NCI-H1694 (cell line): ENCODE data around the gene PPIAL4G.
"Not testable (repeated sequence)": the region's sequence is repeated elsewhere in the genome, so short reads cannot be mapped to it uniquely, and the experiment has no call there.

ENCODE experiments used
- DNase-seq: peaks from one replicate; lab custom pipeline; 2025; lab: John Stamatoyannopoulos, UW

The PPIAL4G gene

DNA sequence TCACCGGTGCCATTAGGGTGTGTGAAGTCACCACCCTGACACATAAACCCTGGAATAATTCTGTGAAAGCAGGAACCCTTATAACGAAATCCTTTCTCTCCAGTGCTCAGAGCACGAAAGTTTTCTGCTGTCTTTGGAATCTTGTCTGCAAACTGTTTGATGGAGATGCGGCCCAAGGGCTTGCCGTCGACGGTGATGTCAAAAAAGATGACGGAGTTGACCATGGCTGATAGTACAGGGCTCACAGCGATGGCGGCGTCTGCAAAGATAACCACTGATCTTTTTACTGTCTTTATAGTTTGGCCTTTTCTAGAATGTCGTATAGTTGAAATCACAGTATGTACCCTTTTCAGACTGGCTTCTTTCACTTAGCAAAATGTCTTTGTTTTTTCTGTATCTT is at the start of gene PPIAL4G:
Gene PPIAL4G, minus strand, starts transcription at position 274 of the 400 bp plus-strand sequence. Its CDS starts 50 bp downstream, at position 224.
- not testable (repeated sequence) for DNase-seq

DNA sequence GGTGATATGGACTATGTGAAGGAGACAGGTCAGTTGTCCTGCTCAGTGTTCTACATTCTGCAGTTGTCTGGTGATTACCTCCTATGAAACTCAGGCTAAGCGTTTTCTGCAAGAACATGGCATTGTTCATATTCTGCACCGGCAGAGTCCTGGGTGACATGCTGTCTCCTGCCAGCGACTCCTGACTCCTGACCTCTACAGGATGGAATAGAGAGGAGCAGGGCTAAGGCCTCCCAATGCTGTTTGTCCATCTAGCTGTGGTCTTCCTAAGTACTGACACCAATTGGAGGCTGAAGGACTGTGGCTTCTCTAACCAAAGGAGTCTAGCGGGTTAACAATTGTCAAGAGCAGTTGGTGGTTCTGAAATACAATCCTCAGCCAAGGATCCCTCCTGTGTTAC is 49.1 kb upstream of the PPIAL4G start:
- not testable (repeated sequence) for DNase-seq

DNA sequence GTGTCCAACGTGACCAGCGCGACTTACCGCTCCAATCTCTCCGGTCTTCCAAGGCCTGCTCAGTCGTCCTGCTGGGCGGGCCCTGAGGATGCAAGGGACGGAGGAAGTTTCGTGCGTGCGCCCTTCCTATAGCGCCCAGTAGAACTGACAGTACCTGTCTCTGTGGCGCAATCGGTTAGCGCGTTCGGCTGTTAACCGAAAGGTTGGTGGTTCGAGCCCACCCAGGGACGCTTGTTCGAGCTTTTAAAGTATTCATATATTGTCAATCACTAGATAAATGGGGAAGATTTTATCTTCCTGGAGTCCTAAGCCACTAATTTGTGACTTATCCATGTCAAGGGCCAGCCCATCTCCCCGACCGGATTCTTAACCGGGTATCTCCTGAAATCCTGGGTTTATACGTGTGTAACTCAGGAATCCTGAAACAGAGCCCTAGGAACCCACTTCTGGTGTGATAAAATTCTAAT is 46.0 kb upstream of the PPIAL4G start:
- DNase-seq: not testable (repeated sequence)

DNA sequence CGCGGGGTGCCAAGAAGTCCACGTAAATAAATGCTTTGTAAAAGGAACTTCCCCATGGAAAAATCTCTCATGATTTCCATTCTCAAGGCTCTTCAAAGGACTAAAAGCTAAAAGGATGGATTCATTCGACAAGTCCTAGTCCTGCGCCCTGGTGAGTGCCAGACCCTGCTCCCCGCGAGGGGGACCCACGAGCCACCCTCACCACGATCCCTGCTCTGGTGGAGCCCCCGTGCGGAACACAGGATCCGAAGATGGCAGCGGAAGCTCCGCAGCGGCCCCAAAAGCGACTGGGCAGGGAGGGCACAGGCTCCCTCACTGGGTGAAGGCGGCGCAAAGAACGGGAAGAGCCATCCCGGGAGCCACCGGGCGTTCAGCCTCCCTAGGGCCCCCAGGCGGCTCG is 45.5 kb upstream of the PPIAL4G start:
- not testable (repeated sequence) for DNase-seq

DNA sequence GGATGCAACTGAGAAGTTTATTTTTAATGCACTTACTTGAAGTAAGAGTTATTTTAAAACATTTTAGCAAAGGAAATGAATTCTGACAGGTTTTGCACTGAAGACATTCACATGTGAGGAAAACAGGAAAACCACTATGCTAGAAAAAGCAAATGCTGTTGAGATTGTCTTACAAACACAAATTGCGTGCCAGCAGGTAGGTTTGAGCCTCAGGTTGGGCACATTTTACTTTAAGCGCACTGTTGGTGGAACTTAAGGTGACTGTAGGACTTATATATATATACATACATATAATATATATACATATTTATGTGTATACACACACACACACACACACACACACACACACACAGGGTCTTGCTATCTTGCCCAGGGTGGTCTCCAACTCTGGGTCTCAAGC is 43.5 kb upstream of the PPIAL4G start:
- DNase-seq: not testable (repeated sequence)

DNA sequence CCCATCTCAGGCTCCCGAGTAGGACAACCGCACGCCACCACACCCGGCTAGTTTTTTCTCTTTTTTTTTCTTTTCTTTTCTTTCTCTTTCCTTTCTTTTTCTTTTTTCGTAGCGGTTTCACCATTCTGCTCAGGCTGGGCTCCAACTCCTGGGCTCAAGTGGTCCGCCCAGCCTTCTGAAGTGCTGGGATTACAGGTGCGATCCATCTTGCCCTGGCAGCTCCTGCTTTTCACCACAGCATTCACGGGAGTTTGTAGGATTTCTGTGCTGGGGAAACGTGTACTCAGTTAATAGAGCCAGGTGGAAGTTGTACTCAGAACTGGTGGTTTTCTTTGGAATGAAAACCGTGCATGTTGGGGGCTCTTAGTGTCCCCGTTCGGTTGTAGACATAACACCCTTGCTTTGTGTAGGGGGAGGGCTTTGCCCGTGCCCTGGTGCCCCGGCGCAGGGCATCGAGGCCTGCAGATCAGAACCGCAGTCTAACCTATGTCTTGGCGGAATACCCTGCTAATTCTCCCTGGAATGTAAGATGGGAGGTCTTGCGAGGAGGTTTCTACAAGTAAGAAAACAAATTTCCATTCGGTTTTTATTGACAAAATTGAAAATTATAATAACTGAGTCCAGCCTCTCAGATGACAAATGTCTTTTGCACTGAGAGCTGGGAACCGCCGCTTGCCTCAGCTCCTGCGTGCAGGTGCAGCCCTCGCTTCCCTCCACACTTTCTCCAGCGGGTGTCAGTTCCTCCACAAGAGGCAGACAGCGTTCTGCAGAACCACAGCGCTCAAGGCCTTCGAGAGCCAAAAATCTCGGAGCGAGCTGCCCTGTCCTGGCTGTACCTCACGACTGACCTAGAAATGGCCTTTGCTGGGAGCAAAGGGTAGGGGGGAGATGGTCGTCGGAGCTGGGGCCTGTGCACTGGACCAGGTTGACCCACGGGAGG is 40.4 kb upstream of the PPIAL4G start:
- not testable (repeated sequence) for DNase-seq

DNA sequence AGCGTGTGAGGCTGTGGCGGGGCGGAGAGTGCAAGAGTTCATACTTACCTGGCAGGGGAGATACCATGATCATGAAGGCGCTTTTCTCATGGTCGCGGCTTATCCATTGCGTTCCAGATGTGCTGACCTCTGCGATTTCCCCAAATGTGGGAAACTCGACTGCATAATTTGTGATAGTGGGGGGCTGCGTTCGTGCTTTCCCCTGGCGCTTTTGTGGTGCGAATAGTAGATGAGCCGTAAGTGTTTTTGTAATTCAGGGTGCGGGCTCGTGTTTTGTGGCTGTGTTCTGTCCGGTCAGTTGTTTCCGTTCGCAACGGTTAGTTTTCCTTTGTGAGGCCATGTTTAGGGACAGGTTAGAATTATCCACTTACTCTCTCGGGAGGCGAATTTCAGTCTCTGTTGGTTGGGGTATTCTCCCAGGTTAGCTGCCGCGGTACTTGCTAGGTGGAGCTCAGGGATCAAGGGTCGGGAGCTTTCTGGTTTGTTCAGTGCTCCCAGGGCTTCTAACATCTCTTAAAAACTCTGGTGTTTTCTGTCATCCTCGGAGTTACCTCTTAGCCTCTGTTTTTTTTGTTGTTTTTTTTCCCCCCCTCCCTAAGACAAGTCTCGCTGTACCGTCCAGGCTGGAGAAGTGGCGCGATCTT is 39.6 kb upstream of the PPIAL4G start:
- not testable (repeated sequence) for DNase-seq

DNA sequence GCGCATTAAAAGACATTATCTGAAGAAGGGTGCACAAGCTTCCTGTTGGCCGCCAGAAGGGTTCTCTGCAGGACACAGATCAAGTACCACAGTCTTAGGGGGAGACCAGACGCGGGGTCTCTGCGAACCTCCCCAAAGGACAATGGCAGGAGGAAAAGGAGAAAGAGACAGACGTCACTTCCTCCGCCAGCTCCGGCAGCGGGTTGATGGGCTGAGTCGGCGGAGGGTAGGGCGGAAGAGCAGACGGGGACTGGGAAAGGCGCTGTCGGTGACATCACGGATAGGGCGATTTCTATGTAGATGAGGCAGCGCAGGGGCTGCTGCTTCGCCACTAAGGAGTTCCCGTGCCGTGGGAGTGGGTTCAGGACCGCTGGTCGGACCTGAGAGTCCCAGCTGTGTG is 39.0 kb upstream of the PPIAL4G start:
- not testable (repeated sequence) for DNase-seq

DNA sequence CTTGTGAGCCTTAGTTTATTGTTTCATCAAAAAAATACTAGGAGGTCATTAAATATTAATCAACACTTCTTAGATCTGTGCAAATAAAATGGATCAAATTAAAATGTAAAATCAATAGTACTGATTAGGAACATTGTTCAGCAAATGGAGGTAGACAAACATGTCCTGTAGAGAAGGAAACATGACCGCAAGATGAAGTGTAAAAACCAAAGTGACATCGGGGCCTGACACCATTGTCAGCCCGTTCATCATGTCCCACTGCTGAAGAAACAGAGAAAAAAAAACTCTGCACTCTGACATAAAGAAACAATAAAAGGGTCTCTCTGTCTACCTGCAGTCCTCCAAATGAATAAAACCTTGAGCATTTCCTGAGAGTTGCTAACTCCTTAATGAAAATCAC is 31.2 kb upstream of the PPIAL4G start:
- not testable (repeated sequence) for DNase-seq

DNA sequence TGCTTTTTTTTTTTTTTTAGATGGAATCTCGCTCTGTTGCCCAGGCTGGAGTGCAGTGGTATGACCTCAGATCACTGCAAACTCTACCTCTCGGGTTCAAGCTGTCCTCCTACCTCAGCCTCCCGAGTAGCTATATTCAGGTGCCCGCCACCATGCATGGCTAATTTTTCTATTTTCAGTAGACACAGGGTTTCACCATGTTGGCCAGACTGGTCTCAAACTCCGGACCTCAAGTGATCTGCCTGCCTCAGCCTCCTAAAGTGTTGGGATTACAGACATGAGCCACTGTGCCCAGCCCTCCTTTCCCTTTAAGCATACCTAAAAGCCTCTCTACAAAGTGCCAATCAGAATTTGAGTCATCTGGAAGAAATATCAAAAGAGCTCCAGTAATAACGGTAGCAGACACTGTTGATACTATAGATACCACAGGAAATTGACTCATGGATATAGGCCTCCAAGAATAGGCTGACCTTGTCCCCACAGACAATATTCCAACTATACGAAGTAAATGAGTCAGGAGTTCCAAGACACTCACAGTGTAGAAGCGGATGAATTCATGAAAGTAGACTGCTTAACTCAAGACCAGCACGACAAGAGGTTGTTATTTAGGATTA is 29.6 kb upstream of the PPIAL4G start:
- not testable (repeated sequence) for DNase-seq

DNA sequence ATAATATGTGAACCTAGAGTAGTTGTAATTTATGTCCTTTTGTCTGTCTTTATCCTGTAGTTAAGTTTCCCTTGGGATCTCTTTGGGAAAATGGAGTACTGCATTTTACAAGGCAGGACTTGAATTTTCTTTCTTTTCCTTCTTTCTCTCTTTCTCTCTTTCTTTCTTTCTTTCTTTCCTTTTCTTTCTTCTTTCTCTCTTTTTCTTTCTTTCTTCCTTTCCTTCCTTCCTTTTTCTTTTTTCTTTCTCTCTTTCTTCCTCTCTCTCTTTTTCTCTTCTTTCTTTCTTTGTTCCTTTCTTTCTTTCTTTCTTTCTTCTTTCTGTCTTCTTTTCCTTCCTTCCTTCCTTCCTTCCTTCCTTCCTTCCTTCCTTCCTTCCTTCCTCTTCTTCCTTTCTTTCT is 10.8 kb upstream of the PPIAL4G start:
- DNase-seq: not testable (repeated sequence)

DNA sequence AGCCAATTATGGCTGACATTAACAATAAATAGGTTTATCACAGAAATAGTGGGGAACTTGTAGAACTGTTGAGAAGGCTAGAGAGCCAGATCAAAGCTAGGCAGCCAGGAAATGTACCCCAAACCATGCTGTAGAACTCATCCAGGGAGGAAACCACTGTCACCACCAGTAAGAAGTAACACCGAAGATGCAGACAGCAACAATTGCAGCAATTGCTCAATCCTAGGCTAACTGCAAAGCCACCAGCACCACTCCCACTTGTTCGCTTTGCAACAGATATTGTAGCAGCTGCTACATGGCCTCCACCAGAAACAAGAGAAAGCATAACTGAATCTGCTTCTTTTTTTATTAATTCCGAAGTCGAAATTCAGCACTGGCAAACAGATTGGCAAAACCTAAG is 2.0 kb downstream of the PPIAL4G start:
- not testable (repeated sequence) for DNase-seq

DNA sequence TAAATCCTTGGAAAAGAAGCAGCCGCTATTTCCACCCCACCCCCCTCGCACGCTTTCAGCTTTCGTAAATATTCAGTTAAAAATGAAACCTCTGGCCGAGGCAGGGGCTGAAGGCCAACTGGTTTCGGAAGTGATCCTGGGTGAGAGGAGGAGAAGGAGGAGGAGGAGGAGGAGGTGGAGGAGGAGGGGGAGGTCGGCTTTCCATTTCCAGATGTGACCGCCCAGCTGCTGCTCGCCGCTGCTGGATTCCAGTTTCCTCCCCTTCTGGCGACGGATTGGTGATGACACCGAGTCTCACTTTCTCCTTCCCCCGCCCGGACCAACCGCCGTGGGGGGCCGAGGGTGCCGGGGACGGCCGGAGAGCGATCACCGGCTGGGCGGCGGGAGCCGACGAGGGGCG is 23.4 kb downstream of the PPIAL4G start:
- DNase-seq: not testable (repeated sequence)

DNA sequence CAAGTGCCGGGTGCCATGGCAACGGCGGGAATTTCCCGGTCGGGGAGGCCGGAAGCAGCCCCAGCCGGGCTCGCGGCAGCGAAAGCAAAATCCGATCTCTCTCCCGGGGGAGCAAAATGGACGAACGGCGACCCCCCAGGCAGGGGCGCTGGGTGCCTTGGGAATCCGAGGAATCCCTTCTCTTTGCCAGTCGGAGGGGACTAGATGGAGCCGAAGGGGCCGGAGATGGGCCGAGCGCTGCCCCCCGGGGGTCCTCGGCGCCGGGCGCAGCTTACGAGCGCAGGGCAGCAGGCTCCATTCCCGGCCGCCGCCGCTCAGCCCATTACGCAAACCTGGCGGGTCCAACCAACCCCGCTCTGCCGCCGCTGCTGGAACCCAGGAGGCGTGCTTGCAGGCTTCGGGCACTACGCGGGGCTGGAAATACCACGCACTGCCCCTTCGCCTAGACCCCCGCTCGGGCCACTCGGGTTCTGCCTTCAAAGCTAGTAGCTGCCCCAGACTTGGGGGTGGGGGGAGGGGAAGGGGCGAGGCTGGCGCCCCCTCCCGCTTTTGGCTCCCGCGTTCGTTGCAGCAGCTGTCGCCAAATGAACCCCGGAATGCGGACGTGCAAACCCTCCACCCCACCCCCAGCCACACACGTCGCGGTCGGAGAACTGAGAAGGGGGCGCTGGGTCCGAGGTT is 24.1 kb downstream of the PPIAL4G start:
- DNase-seq: not testable (repeated sequence)

DNA sequence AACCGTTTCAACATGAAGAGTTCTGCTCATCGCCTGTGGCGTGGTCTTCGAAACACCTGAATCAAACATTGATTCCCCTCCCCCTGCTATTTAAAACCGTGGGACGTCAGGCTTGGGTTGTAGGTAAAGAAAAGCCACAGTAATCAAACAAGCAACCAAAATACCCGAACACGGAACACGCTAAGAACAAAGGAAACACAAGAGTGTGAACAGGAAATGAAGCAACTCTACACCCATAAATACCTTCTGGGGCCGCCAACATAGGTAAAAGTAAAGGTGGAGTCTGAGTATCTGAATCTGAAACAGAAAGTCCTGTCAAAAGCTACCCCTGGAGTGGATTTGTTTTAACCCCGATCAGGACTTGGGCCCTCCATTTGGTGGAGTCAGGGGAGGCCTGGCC is 24.7 kb downstream of the PPIAL4G start:
- not testable (repeated sequence) for DNase-seq

DNA sequence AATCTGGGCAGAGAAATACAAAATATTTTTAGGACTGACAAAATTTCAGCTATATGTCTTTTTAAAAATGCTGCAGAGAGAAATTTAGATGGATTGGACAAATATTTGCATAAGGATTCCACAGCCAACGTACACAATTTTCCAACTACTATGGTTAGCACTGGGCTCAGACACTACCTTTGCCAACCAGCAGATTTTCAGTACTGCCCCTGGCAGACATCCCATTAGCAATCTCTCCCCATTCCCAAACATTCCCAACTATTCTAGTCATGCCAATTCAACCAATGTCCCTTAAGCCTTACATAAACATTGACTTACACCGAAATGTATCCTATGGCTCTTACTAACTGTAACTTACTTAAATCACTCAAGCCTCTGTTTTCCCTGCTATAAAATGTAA is 30.3 kb downstream of the PPIAL4G start:
- not testable (repeated sequence) for DNase-seq

DNA sequence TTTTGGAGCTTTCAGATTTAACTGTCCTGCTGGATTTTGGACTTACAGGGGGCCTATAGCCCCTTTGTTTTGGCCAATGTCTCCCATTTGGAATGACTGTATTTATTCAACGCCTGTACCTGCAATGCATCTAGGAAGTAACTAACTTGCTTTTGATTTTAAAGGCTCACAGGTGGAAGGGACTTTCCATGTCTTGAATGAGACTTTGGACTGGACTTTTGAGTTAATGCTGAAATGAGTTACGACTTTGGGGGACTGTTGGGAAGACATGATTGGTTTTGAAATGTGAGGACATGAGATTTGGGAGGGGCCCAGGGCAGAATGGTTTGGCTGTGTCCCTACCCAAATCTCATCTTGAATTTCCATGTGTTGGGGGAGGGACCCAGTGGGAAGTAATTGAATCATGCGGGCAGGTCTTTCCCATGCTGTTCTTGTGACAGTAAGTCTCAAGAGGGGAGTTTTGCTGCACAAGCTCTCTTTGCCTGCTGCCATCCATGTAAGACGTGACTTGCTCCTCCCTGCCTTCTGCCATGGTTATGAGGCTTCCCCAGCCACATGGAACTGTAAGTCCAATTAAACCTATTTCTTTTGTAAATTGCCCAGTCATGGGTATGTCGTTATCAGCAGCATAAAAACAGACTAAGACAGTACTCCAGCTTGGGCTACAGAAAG is 43.3 kb downstream of the PPIAL4G start:
- DNase-seq: not testable (repeated sequence)

DNA sequence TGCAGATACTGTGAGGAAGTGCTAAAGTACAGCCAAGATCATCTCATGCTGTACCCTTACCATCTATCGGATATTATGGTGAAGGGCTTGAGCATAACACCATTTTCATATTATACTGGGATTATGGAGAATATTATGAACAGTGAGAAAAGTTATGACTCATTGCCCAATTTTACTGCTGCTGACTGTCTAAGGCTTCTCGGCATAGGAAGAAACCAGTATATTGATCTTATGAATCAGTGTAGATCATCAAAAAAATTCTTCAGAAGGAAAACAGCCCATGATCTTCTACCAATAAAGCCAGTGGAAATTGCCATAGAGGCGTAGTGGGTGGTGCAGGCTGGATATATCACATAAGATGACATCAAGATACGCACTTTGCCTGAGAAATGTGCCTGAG is 47.7 kb downstream of the PPIAL4G start:
- no peak for DNase-seq

DNA sequence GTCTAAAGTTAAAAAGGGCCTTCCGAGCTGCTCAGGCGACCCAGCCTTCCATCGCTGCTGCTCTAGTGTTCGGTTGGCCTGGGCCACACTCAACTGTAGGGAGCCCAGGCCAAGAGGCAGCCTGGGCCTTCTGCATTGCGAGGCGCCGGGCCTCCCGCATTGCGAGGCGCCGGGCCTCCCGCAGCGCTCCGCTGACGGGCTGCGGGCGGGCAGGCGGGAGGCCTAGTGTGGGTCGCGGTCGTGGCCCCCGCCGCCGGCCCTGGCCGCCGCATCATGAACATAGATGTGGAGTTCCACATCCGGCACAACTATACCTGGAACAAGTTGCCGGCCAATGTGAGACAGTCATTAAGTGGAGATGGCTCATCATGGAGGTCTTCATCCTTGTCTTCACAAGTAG is 48.3 kb downstream of the PPIAL4G start:
- no peak for DNase-seq

DNA sequence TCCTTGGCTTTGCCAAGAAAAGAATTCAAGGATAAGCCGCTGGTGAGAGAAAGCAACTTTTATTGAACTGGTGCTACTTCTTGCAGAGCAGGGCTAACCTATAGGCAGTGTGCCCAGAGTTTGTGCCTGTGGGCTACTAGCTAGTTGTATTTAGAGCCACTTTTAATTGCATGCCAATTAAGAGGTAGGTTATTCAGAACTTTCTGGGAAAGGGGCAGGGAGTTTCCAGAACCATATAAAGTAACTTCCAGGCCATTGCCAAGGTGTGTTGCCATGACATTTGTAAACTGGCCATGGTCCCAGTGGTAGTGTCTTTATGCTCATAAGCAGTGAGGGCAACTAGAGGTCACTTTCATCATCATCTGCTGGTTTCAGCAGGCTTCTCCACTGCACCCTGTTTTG is 50.2 kb downstream of the PPIAL4G start:
- DNase-seq: not testable (repeated sequence)
